ENCODE results near the gene SLC9C1.

The SLC9C1 gene

DNA sequence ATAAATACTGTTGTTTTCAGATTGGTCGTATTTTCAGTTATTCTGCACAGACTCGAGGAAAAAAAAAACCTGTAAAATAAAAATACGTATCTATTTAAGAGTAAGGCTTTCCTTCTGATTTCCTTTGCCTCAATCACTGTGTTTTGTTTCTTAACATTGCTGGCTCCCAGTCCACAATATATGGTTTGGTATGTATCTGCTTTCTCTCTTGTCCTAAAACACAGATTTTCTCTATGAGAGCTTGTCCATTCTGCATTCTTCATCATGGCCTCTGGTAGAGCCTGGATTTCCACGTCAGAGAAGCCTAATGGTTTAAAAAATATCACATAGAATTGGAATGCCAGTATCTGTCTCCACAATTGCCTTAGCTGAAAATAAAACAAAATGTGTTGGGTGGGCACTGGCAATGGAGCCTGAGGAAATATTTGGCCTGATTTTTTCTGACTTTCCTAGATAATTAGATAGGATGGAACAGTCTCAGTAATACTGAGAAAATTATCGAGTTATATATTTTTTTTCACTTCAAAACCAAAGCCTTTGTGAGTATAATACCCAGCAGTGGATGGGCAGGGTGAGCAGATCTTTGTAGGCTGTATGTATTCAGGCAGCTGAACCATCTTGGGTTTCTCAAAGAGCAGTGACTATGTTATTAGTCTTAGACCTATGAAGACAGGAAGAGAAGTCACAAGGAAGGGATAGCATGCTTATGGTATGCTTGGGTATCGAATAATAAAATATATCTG is 40.8 kb upstream of the SLC9C1 start:
- no peak for TF ChIP-seq ZFX (IDR thresholded peaks at IDR 0.05; ENCODE audit: borderline replicate concordance)
- TF ChIP-seq, protein P1, sequence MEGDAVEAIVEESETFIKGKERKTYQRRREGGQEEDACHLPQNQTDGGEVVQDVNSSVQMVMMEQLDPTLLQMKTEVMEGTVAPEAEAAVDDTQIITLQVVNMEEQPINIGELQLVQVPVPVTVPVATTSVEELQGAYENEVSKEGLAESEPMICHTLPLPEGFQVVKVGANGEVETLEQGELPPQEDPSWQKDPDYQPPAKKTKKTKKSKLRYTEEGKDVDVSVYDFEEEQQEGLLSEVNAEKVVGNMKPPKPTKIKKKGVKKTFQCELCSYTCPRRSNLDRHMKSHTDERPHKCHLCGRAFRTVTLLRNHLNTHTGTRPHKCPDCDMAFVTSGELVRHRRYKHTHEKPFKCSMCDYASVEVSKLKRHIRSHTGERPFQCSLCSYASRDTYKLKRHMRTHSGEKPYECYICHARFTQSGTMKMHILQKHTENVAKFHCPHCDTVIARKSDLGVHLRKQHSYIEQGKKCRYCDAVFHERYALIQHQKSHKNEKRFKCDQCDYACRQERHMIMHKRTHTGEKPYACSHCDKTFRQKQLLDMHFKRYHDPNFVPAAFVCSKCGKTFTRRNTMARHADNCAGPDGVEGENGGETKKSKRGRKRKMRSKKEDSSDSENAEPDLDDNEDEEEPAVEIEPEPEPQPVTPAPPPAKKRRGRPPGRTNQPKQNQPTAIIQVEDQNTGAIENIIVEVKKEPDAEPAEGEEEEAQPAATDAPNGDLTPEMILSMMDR (IDR thresholded peaks at IDR 0.05): no peak
- no peak overlapping the region for H3K27ac ChIP-seq

DNA sequence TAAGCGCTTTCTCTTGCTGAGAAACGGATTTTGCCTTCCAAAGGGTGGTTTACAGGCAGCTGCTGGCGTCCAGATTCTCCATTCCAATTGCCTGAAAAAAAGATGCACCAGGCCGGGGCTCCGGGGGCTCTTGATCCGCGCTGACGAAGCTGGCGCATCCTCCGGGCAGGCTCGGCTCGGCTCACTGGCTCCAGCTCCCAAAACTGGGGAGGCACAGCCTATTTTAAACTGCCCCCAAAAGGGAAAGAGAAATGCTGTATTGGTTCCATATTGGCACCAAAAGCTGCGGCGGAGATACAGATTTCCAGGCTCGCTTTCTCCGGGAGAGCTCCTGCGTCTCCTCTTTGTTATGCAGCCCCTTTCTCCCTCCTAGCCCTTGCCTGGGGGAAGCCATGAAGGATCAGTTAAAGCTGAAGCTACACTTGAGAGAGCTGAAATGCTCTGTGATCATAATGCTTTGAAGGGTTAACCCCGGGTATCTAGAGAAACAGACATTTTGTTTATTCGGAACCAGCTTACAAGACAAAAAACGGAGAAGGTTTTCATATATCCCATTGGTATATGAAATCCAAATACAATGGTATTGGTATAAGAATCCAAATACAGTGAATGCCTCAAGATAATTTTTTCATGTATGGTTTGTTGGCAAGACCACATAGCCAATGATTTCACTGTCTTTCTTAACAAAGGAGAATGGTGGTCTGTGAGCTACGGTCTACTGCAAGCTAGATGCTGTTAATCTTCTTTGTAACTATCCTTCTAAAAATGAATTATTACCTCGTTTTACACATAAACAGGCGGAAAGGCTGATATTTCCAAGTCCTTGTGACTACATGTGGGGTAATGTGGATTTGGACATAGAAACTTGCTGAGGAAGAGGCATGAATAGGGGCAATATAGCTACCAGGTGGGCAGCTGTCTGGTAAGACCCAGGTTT is 39.6 kb upstream of the SLC9C1 start:
- no peak overlapping the region for H3K27ac ChIP-seq
- TF ChIP-seq, protein P1 (IDR thresholded peaks at IDR 0.05): no peak
- TF ChIP-seq ZFX (IDR thresholded peaks at IDR 0.05; ENCODE audit: borderline replicate concordance): no peak

DNA sequence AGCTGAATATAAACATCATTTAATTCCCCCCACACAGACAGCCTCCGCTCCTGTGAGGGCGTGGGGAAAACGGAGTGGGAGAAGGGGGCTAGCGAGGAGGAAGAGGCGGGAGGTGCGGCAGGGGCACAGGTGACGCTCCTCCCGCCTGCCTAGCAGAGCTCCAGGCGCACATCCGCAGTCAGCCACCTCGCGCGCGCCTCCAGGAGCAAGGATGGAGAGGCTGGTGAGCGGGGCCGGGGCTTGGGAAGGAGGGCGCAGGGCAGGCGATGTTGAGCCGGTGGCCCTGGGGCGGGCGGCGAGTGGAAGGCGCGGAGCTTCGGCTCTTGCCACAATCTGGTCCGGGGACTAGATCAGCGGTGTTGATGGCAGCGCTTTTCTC is 39.0 kb upstream of the SLC9C1 start, which contains the start of gene CD200:
TSS of gene CD200 (plus strand) at position 155 of the 379 bp plus-strand sequence. CDS start at position 212, 57 bp downstream.
- no peak for TF ChIP-seq ZFX (IDR thresholded peaks at IDR 0.05; ENCODE audit: borderline replicate concordance)
- TF ChIP-seq, protein P1 (IDR thresholded peaks at IDR 0.05): no peak
- no peak within 1 kb of the TSS for H3K27ac ChIP-seq

DNA sequence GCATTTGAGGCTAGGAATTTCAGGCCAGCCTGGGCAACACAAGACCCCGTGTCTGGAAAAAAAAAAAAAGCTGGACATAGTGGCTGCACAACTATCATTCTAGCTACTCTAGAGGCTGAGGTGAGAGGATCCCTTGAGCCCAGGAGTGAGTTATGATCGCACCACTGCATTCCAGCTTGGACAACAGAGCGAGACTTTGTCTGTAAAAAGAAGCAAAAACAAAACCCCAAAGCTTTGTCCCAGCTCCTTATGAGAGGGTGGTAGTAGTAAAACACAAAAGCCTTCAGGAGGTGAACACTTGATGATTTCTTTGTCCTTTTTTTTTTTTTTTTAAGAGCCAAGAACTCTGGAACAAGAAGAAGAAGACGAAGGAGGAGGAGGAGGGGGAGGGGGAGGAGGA is 37.8 kb upstream of the SLC9C1 start:
- no peak for TF ChIP-seq ZFX (IDR thresholded peaks at IDR 0.05; ENCODE audit: borderline replicate concordance)
- TF ChIP-seq, protein P1 (IDR thresholded peaks at IDR 0.05): no peak
- no peak overlapping the region for H3K27ac ChIP-seq

DNA sequence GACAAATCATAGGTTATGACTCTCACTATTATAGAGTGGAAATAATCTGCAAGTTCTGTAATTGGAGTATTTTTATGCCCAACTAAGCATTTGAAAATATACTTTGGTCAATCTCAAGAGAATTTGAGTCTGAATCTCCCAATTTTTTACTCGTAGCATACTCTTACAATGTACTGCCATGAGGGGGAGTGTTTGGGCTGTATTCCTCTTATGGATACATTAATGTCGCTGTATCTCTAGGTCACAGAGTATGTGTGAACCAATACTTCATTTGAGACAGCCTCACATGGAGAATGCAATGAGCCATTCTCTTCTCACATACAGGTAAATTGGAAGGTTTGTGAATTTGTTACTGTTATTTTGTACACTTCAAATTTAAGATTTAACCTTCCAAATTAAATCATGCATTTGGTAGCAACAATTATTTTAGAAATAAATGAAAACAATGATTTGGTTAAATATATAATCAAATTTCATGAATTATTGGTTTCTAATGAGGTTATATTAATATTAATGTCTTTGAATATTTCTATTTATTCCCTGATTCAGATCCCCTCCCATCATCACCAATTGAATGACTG is 33.4 kb upstream of the SLC9C1 start:
- H3K27ac ChIP-seq: no peak overlapping the region
- TF ChIP-seq ZFX (IDR thresholded peaks at IDR 0.05; ENCODE audit: borderline replicate concordance): no peak
- TF ChIP-seq, protein P1 (IDR thresholded peaks at IDR 0.05): peak; percentile 65

DNA sequence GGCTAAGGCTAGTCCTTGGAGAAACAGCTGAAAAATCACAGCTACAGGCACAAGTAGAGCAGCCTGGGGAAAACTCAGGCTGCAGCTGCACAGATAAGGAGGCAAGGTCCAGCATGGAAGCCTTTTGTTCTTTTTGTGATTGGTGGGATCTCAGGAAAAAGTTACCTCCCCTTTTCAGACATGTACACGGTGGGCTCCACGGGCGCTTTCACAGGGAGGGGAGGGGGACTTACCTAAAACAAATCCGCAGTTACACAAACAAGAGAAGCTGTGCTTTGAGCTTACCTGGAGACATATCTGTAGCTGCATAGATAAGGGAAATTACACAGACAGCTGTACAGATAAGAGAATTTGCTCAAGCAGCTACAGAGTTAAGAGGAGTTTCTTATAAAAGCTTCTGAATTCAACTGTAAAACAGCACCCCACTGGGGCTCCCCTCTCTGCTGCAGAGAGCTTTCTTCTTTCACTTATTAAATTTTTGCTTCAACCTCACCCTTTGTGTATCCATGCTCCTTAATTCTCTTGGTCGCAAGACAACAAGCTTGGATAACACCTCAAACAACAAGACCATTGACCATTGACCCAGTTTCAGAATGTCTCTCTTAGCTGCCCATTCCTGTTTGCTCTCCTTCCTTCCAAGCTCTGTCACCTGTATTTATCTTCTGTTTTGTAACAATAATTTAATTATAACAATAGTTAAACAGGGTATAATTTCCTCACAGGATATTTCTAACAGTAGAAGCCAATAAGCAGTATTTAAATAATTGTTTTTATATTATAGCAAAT is 28.0 kb upstream of the SLC9C1 start:
- H3K27ac ChIP-seq: no peak overlapping the region
- TF ChIP-seq, protein P1 (IDR thresholded peaks at IDR 0.05): no peak
- TF ChIP-seq ZFX (IDR thresholded peaks at IDR 0.05; ENCODE audit: borderline replicate concordance): no peak

All from 22Rv1 (cell line).